PC-9 (cell line): Measurements from ENCODE around the gene ZNF574. TPM values are rescaled to one million over a fixed set of nuclear protein-coding genes. Genes with fewer than 3 reads are reported as not detected.

ENCODE experiments used
- Bru-seq: library from RNA; stranded (reverse); fragments of 400-500 nt; gene quantifications from one replicate; lab custom pipeline; 2021; lab: Mats Ljungman, UMichigan
- BruChase-seq, 2 experiments: library from RNA; stranded (reverse); fragments of 400-500 nt; gene quantifications; one replicate each; lab custom pipeline; 2021; lab: Mats Ljungman, UMichigan
- BruUV-seq: library from RNA; stranded (reverse); fragments of 400-500 nt; replicated peaks from 2 replicates; lab custom pipeline; 2021; lab: Mats Ljungman, UMichigan
- CTCF ChIA-PET: fragments of 300-600 bp; sonication (Branson Sonifier 250); formaldehyde crosslinking; loops from one replicate; lab custom pipeline; 2022; ENCODE audit warnings: antibody characterized with exemption; lab: Charles Lee
- POLR2A ChIA-PET: fragments of 300-600 bp; sonication (Branson Sonifier 250); formaldehyde crosslinking; loops from one replicate; lab custom pipeline; 2022; ENCODE audit warnings: antibody characterized with exemption; ENCODE audit not compliant: unreplicated experiment; lab: Charles Lee
- DNase-seq, 2 experiments: peaks; one replicate each; pipeline versions ENCODE4 v3.0.0 to v3.0.0-alpha.2; 2015 to 2022; ENCODE audit warnings: mixed read lengths in 1 of 2
- H2AFZ ChIP-seq: fragments of 200-600 bp; sonication (generic); 2 replicates; pipeline ENCODE4 v1.8.1; 2017; ENCODE audit warnings: antibody characterized with exemption
- H3F3A ChIP-seq: fragments of 200-600 bp; sonication (generic); 2 replicates; pipeline ENCODE4 v1.8.1; 2017; ENCODE audit warnings: antibody characterized with exemption, mild to moderate bottlenecking, low read depth; ENCODE audit not compliant: insufficient read depth
- H3K27ac ChIP-seq: fragments of 200-600 bp; sonication (generic); 2 replicates; pipeline ENCODE4 v1.6.1; 2016; ENCODE audit warnings: mixed run types
- H3K27me3 ChIP-seq: fragments of 200-600 bp; sonication (generic); 2 replicates; pipeline ENCODE4 v1.6.1; 2016; ENCODE audit warnings: low read depth, mixed run types; ENCODE audit not compliant: insufficient read depth
- H3K36me3 ChIP-seq: fragments of 200-600 bp; sonication (generic); 2 replicates; pipeline ENCODE4 v1.6.1; 2016; ENCODE audit warnings: low read depth, mixed run types
- H3K4me1 ChIP-seq: fragments of 200-600 bp; sonication (generic); replicated peaks from 2 replicates; pipeline ENCODE4 v1.6.1; 2016; ENCODE audit warnings: mixed run types; ENCODE audit not compliant: insufficient read depth
- H3K4me2 ChIP-seq: fragments of 200-600 bp; sonication (generic); 2 replicates; pipeline ENCODE4 v1.6.1; 2017; ENCODE audit warnings: mixed run types
- H3K4me3 ChIP-seq: fragments of 200-600 bp; sonication (generic); 2 replicates; pipeline ENCODE4 v1.6.1; 2016; ENCODE audit warnings: mixed run types
- H3K79me2 ChIP-seq: fragments of 200-600 bp; sonication (generic); 2 replicates; pipeline ENCODE4 v1.6.1; 2017; ENCODE audit warnings: low read depth, mixed run types
- H3K9me2 ChIP-seq: fragments of 200-600 bp; sonication (generic); 2 replicates; pipeline ENCODE4 v1.8.1; 2017; ENCODE audit warnings: mild to moderate bottlenecking; ENCODE audit not compliant: insufficient read depth
- H3K9me3 ChIP-seq: fragments of 200-600 bp; sonication (generic); 2 replicates; pipeline ENCODE4 v1.8.1; 2016; ENCODE audit warnings: low read depth; ENCODE audit not compliant: insufficient read depth
- H4K20me1 ChIP-seq: fragments of 200-600 bp; sonication (generic); 2 replicates; pipeline ENCODE4 v1.8.1; 2017; ENCODE audit not compliant: insufficient read depth
- EZH2 ChIP-seq: fragments of 200-600 bp; sonication (generic); IDR thresholded peaks from 2 replicates; pipeline ENCODE4 v1.8.0; 2017; ENCODE audit warnings: antibody characterized with exemption, low read depth
- intact Hi-C: fragments of 100-400 bp; cut with micrococcal nuclease; formaldehyde crosslinking; loops from one replicate; pipeline ENCODE4 v1.10.0; 2022; ENCODE audit not compliant: unreplicated experiment
- long read RNA-seq: library from polyadenylated mRNA; stranded (forward); transcript quantifications from one replicate; pipeline ENCODE4 v2.0.0, GENCODE V29; 2022
- total RNA-seq: library from RNA; stranded (reverse); gene quantifications from 2 replicates; pipeline ENCODE4 v1.2.3, GENCODE V29; 2021
- TF ChIP-seq, protein P1 (sequence below): fragments of 200-600 bp; sonication (generic); conservative IDR thresholded peaks from 2 replicates; pipeline ENCODE4 v1.6.1; 2017; ENCODE audit warnings: mixed run types, antibody characterized with exemption, mild to moderate bottlenecking, moderate library complexity

ZNF574 gene, protein sequence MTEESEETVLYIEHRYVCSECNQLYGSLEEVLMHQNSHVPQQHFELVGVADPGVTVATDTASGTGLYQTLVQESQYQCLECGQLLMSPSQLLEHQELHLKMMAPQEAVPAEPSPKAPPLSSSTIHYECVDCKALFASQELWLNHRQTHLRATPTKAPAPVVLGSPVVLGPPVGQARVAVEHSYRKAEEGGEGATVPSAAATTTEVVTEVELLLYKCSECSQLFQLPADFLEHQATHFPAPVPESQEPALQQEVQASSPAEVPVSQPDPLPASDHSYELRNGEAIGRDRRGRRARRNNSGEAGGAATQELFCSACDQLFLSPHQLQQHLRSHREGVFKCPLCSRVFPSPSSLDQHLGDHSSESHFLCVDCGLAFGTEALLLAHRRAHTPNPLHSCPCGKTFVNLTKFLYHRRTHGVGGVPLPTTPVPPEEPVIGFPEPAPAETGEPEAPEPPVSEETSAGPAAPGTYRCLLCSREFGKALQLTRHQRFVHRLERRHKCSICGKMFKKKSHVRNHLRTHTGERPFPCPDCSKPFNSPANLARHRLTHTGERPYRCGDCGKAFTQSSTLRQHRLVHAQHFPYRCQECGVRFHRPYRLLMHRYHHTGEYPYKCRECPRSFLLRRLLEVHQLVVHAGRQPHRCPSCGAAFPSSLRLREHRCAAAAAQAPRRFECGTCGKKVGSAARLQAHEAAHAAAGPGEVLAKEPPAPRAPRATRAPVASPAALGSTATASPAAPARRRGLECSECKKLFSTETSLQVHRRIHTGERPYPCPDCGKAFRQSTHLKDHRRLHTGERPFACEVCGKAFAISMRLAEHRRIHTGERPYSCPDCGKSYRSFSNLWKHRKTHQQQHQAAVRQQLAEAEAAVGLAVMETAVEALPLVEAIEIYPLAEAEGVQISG
- 19.4 and 21.6 TPM in 2 replicates for total RNA-seq
- Bru-seq, nascent RNA = percentile 54 among the genes with signal in this experiment
- BruChase-seq, experiment 1, labeled RNA remaining after a 2-hour chase = percentile 58 among the genes with signal in this experiment
- BruChase-seq, experiment 2, labeled RNA remaining after a 6-hour chase = percentile 45 among the genes with signal in this experiment
- long read RNA-seq, transcript ZNF574-202 (2 exons, 2,940 nt) = major isoform, 55 of 64 reads
- long read RNA-seq, partial matches to known transcripts = 8 of 64 reads
- long read RNA-seq, other reads (novel, unspliced or antisense) = 1 of 64 reads

DNA sequence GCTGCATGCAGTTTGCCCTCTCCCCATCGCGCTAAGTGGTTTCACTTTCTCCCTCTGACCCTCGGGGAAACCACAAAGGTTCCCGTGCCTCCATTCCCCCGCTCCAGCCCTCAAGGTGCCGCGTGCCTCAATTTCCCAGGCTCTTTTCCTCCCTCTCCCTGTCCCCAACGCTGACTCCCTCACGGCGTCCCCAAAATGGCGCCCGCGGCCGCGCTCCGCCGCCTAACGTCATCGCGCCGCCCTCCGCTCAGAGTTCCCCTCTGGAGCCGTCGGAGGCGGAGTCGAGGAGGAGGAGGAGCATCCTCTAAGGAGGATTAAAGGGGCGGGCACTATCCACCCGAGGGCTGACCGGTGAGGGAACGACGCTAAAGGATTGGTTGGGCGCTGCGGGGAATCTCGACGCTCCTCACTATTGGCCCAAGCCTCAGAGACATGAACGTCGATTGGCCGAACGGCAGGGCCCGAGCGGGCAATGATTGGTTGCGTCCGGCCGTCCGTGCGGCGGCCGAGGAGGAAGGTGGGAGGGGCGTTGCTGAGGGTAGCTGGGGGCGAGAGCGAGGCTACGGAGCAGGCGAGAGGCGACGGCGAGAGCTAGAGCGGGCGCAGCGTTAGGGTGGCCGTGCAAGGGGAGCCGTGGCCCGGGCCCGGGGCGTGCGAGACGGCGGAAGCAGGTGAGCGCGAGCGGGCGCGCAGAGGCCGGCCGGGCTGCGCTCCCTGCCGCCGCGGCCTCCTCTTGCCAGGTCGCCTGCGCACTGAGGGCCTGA, at the start of gene ZNF574:
TSS of gene ZNF574 (plus strand) at position 551 of the 764 bp plus-strand sequence. CDS start 2,441 bp downstream, outside the sequence.
- BruUV-seq = no TSS peak
- Histone ChIP-seq H3K36me3 (no peaks in the 10 kb centered on the region), H3K27ac (peak within 1 kb of the TSS; percentile 90), H3K9me2 (no peaks in the 10 kb centered on the region), H3K9me3 (no peaks in the 10 kb centered on the region), H4K20me1 (peaks cover 37% of the 10 kb centered on the region), H2AFZ (peak within 1 kb of the TSS; percentile 84), H3K4me3 (peak within 1 kb of the TSS; percentile 90), H3F3A (peaks cover 16% of the 10 kb centered on the region; the same call in 1 of the 2 replicates), H3K4me1 (peaks cover 25% of the 10 kb centered on the region), H3K79me2 (peaks cover 55% of the 10 kb centered on the region), H3K4me2 (peak within 1 kb of the TSS; percentile 97), H3K27me3 (no peaks in the 10 kb centered on the region)
- DNase-seq = peak; percentile 98
- TF ChIP-seq EZH2 = no peak
- TF ChIP-seq, protein P1, sequence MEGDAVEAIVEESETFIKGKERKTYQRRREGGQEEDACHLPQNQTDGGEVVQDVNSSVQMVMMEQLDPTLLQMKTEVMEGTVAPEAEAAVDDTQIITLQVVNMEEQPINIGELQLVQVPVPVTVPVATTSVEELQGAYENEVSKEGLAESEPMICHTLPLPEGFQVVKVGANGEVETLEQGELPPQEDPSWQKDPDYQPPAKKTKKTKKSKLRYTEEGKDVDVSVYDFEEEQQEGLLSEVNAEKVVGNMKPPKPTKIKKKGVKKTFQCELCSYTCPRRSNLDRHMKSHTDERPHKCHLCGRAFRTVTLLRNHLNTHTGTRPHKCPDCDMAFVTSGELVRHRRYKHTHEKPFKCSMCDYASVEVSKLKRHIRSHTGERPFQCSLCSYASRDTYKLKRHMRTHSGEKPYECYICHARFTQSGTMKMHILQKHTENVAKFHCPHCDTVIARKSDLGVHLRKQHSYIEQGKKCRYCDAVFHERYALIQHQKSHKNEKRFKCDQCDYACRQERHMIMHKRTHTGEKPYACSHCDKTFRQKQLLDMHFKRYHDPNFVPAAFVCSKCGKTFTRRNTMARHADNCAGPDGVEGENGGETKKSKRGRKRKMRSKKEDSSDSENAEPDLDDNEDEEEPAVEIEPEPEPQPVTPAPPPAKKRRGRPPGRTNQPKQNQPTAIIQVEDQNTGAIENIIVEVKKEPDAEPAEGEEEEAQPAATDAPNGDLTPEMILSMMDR = no peak
- CTCF ChIA-PET = interaction anchor here (0.6 kb wide), 2 partner anchors 52 to 56 kb away, joined by 3 to 4 read pairs; no protein-coding TSS in a partner anchor
- intact Hi-C loops = loop anchor here (5.0 kb wide), 3 partner anchors 43 to 188 kb away; partner anchors contain the start of gene RABAC1
- POLR2A ChIA-PET = interaction anchor here (0.5 to 1.0 kb wide), 11 partner anchors 24 to 483 kb away, joined by 3 to 34 read pairs (median 8); partner anchors contain the start of gene RABAC1

DNA sequence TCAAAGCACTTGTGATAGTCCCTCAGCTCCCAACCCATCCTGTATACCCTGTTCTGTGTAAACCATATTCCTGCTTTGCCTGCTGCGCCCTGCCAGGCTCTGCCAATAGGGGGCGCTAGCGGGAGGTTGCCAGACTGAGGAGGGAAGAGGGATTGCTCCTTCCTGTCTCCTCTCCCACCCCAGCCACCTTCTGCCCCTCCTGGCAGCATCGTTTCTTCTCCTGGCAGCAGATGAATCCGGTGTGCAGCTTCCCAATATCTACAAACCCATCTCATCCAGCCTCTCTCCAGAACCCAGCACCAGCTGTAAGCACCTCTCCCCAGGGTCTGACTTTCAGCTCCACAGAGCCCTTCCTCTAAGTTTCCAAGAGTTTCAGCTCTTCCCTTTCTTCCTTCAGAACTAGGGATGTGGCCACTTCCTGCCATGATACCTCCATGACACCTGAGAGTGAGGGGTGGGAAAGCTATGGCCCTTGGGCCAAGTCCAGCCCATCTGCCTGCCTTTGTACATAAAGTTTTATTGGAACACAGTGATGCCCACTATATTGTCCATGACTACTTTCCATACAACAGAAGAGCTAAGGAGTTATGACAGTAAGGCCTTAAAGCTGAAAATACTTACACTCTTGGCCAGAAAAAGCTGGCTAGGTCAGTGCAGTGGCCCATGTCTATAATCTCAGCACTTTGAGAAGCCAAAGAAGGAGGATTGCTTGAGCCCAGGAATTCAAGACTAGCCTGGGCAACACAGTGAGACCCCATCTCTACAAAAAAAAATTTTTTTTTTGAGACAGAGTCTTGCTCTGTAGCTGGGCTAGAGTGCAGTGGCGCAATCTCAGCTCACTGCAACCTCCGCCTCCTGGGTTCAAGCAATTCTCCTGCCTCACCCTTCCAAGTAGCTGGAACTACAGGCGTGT, 47.4 kb upstream of the ZNF574 start:
- Histone ChIP-seq H3K4me3 (no peak overlapping the region), H3K79me2 (no peaks in the 10 kb centered on the region), H3K4me2 (no peak overlapping the region), H2AFZ (no peak overlapping the region), H4K20me1 (no peaks in the 10 kb centered on the region), H3K27ac (no peak overlapping the region), H3K4me1 (no peaks in the 10 kb centered on the region; the same call in 1 of the 2 replicates), H3F3A (no peaks in the 10 kb centered on the region), H3K27me3 (peaks cover 25% of the 10 kb centered on the region; the same call in 1 of the 2 replicates), H3K9me3 (no peaks in the 10 kb centered on the region), H3K36me3 (no peaks in the 10 kb centered on the region), H3K9me2 (no peaks in the 10 kb centered on the region)
- POLR2A ChIA-PET = no interaction called here
- intact Hi-C loops = no loop called here
- TF ChIP-seq, protein P1 = peak; percentile 70
- no peak for TF ChIP-seq EZH2
- CTCF ChIA-PET = interaction anchor here (0.5 kb wide), 1 partner anchor 10 kb away, joined by 6 read pairs; no protein-coding TSS in a partner anchor
- no peak for DNase-seq
- no TSS peak for BruUV-seq
